ENCODE results near the gene DGKQ. TPM values are rescaled to one million over a fixed set of nuclear protein-coding genes. Genes with fewer than 3 reads are reported as not detected.
A peak's percentile ranks its signal among the peaks of the same experiment; 100 is the strongest.

Gene DGKQ
- total and polyA plus RNA-seq, 2 of the 8 experiments (the other 6 are each of a cell fraction or from before 2014, with no cell fraction given): 7.3 to 9.7 TPM

GRCh38 chr4:985123-985830, 11.9 kb upstream of the DGKQ start:
- peak; percentile 45 for FAIRE-seq
- CTCF ChIA-PET (ENCODE audit: partially characterized antibody): interaction anchor here (0.7 to 1.4 kb wide), 3 partner anchors 51 to 183 kb away, joined by 4 read pairs; no protein-coding TSS in a partner anchor
- POLR2A ChIA-PET (ENCODE audit: partially characterized antibody): interaction anchor here (0.6 kb wide), 1 partner anchor 177 kb away, joined by 3 read pairs; no protein-coding TSS in a partner anchor
- no peak for TF ChIP-seq TEAD4 (IDR thresholded peaks at IDR 0.05; ENCODE audit: low read depth, low read length)

More at GRCh38 chr4:985123-985830, 11.9 kb upstream of the DGKQ start:
- H3K27ac ChIP-seq (ENCODE audit: low read depth, low read length): no peak overlapping the region
- WGBS, 2 experiments (ENCODE audit: extremely low coverage in 1 of 2, insufficient coverage in 1 of 2, insufficient read length in 1 of 2, insufficient replicate concordance in 2 of 2, low coverage in 1 of 2, low lambda C conversion rate in 2 of 2, missing lambda C conversion rate in 1 of 2): 25% methylated on average over 22 of the region's 23 CpGs; no CpG with 5 or more reads in 1 of the 2 experiments
- peaks cover 0 to 3% (median 1%) of the 10 kb centered on the region in 4 experiments; a peak in 4 of 7 replicates for H3K4me1 ChIP-seq (replicated peaks in 1 of 4; ENCODE audit: control insufficient read depth in 3 of 4, insufficient read depth in 4 of 4, low read length in 3 of 4)
- H3K36me3 ChIP-seq (ENCODE audit: control insufficient read depth in 2 of 4, insufficient read depth in 4 of 4, low read length in 3 of 4): no peaks in the 10 kb centered on the region; a peak in 1 of 8 replicates
- peak overlapping the region; percentile 9 for H3K18ac ChIP-seq (ENCODE audit: extremely low read depth, low read length)
- H4K5ac ChIP-seq (ENCODE audit: insufficient read length, low read depth, low read length): no peak overlapping the region
- no peak overlapping the region for H2BK5ac ChIP-seq (ENCODE audit: low read depth, low read length)
- no peaks in the 10 kb centered on the region for H3K79me1 ChIP-seq (ENCODE audit: low read depth, low read length)
- H3K9me3 ChIP-seq (ENCODE audit: insufficient read depth in 2 of 2, low read depth in 1 of 2, low read length in 1 of 2): no peaks in the 10 kb centered on the region
- peaks cover 5% of the 10 kb centered on the region; the same call in 1 of the 2 replicates for H3K23me2 ChIP-seq (ENCODE audit: low read depth, low read length)
- H3K4me3 ChIP-seq (ENCODE audit: extremely low read depth in 1 of 4, insufficient read depth in 2 of 4, low read depth in 3 of 4, low read length in 4 of 4): peak overlapping the region in 2 of 4 experiments; percentile 14 to 50; a peak in 5 of 8 replicates
- no peak overlapping the region for H3K56ac ChIP-seq (replicated peaks; ENCODE audit: insufficient read length, low read depth, low read length)
- no peak overlapping the region; a peak in 1 of 7 replicates for H3K9ac ChIP-seq (replicated peaks in 1 of 4; ENCODE audit: extremely low read depth in 1 of 4, low read depth in 3 of 4, low read length in 3 of 4)
- peaks cover 0 to 21% (median 14%) of the 10 kb centered on the region in 4 experiments; a peak in 6 of 7 replicates for H3K27me3 ChIP-seq (replicated peaks in 1 of 4; ENCODE audit: control insufficient read depth in 3 of 4, extremely low read depth in 1 of 4, insufficient read depth in 3 of 4, low read length in 3 of 4)
- H4K8ac ChIP-seq (ENCODE audit: extremely low read depth, insufficient read depth, low read length): no peak overlapping the region
- H3K23ac ChIP-seq (ENCODE audit: insufficient read length): no peak overlapping the region
- peak in 1 of 2 experiments; percentile 87 for DNase-seq (ENCODE audit: low read depth in 1 of 2, low spot score in 2 of 2)
- no peak overlapping the region for H2BK12ac ChIP-seq (ENCODE audit: low read depth, low read length)
- peak overlapping the region; percentile 62 to 75 for H3K4me2 ChIP-seq (ENCODE audit: insufficient read depth in 1 of 2, low read depth in 2 of 2, low read length in 2 of 2)
- H2AFZ ChIP-seq (ENCODE audit: low read length): 0 out of 2 replicates have a peak overlapping the region, but pooled peaks have one; percentile 55
- H4K20me1 ChIP-seq (replicated peaks in 1 of 2; ENCODE audit: control insufficient read depth in 1 of 2, insufficient read depth in 2 of 2, low read length in 2 of 2): peaks cover 2 to 6% of the 10 kb centered on the region in 2 experiments
- no peaks in the 10 kb centered on the region for H3K79me2 ChIP-seq (ENCODE audit: control insufficient read depth in 1 of 2, insufficient read depth in 2 of 2, low read length in 2 of 2)
- H2BK20ac ChIP-seq (ENCODE audit: low read length): no peak overlapping the region
- no peak overlapping the region for H2BK15ac ChIP-seq (ENCODE audit: low read length)
- H2AK5ac ChIP-seq (ENCODE audit: low read depth, low read length): no peak overlapping the region
- no peak overlapping the region for H2BK120ac ChIP-seq (replicated peaks; ENCODE audit: low read depth, low read length)
- H3K4ac ChIP-seq (replicated peaks; ENCODE audit: insufficient read length, low read depth, low read length): no peak overlapping the region
- H4K91ac ChIP-seq (replicated peaks; ENCODE audit: insufficient read length, low read length): no peak overlapping the region
- H3K14ac ChIP-seq (ENCODE audit: insufficient read length): no peak overlapping the region

Measured in H1 (cell line).